IPS-NIHi7 (cell line): Measurements from ENCODE around the gene BDKRB1.

Experiments used
- DNase-seq: peaks from one replicate; pipeline ENCODE4 v3.0.0; 2012; ENCODE audit warnings: mixed read lengths; ENCODE audit errors: extremely low spot score

BDKRB1 gene

GRCh38 chr14:96255501-96256366, at the start of gene BDKRB1:
Gene BDKRB1 (plus strand): TSS chr14:96256210. CDS start chr14:96263683, 7,473 bp downstream.
- DNase-seq: no peak

DNA sequence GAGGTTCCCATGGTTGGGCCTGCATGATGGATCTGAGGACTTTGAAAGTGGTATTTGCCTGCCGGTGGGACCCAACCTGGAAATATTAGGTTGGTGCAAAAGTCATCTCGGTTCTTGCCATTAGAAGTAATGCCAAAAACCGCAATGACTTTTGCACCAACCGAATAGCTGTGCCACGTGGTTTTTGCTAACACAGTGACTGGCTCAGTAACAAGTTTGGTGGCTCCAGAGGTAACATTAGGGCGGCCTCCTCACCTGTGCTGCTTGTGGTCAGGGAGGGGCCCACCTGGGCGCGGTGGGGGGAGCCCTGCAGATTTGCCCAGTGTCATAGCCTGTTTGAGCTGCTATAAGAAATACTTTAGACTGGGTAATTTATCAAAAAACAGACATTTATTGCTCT, 49.5 kb upstream of the BDKRB1 start:
- no peak for DNase-seq

DNA sequence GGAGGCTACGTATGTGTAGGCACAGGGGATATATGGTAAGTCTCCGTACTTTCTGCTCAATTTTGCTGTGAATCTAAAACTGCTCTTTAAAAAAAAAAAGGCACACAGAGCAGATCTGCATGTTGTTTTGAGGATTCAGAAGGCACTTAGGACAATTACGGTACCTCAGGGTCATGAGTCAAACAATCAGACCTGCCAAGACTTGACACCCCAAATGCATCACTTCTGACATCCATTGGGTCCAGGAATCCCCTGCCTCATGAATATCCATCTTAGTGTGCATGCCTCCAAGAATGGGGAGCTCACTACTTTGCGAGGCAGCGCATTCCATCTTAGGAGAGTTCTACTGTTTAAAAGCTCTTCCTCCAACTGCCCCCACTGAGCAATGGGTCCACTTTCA, 48.3 kb upstream of the BDKRB1 start:
- DNase-seq: no peak

GRCh38 chr14:96208739-96209138, 47.3 kb upstream of the BDKRB1 start:
- DNase-seq: no peak

GRCh38 chr14:96212140-96212539, 43.9 kb upstream of the BDKRB1 start:
- DNase-seq: no peak

DNA sequence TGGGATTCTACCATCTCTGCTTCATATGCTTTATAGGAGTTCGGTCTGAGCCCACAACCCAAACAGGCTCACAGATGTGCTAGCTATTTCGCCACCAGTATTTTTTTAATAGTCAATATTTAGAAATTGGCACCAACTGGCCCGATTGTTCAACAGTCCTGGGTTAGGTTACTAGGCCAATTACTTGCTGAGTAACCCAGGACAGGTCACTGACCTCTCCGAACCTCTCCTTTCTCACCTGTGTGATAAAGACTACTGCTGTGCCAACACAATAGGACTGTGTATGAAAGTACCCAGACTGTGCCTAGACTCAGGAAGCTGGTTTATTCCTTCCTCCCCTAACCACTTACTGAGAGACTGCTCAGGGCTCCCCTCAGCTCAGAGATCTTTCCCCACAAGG, 43.1 kb upstream of the BDKRB1 start:
- DNase-seq: no peak

DNA sequence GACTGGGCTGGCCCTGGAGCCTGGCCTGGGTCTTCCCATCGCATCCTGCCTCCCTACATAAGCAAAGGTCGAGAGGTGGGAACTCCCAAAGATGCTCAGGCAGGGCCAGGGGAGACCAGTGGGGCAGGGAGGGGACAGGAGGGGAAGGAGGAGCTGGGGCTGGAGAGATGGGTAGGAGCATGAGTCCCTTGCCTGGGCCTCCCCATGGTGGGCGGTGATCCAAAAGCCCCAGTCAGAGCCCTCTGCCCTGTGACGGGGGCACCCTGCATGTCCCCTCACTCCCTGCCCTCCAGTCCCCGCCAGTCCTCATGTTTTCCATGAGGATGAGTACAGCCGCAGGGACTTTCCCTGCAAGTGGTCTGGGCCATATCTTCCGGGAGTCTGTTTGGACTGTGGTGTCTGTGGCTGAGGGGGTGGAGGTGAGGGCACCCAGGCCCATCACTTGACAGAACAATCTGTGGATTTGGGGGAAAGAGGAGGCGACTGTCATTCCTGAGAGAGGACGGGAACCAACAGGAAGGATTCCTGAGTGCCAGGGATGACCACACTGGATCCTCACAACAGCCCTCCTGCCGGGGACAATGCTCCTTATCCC, 42.0 kb upstream of the BDKRB1 start:
- DNase-seq: no peak

DNA sequence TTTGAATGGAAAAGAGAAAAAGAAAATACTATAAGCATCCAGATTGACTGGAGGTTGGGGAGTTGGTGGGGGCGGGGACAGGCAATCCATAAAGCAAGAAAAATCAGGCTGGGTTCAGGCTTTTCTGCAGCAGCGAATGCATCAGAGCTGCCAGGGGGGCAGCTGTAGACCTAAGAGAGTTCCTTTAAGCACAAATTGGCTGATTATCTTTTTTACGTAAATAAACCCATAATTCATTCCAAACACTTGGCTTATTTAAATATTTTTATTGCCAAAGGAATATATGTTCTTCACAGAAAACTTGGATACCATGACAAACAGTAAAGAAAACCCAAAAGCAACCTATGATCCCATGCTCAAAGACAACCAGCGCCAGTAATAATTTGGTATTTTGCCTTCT, 41.2 kb upstream of the BDKRB1 start:
- DNase-seq: no peak

DNA sequence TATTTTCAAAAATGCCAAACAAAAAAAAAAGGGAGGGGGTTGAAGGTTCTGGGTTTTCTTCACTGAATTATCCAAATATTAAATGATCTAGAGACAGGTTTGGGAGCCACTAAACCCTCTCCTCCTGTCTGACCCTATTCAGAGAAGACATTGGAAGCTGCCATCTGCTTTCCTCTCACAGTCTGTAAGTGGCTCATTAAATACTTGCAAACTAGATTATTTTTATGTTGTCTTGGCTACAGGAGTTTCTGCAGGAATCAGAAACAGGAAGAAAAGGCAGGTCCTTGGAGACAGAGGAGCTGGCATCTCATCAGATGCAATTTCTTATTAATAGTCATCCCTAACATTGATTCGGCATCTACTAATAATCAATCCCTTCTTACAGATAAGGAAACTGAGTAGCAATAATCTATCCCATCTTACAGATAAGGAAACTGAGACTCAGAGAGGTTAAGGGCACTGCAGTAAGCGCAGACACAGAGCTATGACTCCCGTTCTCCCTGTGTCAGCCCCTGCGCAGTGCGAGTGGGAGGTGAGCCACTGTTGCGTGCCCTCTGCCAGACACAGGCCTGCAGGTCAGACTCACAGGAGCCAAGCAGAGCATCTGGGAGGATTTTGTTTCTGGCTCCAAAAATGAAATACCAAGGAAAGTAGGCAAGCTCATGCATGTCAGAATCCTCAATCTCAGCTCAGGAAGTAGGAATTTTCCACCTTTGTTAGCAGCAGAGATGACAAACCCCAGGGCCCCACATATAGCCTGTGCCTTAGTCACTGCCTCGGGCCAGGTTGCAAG, 40.4 kb upstream of the BDKRB1 start:
- no peak for DNase-seq

- no peak for DNase-seq
Observed at GRCh38 chr14:96216627-96217026, 39.4 kb upstream of the BDKRB1 start.

DNA sequence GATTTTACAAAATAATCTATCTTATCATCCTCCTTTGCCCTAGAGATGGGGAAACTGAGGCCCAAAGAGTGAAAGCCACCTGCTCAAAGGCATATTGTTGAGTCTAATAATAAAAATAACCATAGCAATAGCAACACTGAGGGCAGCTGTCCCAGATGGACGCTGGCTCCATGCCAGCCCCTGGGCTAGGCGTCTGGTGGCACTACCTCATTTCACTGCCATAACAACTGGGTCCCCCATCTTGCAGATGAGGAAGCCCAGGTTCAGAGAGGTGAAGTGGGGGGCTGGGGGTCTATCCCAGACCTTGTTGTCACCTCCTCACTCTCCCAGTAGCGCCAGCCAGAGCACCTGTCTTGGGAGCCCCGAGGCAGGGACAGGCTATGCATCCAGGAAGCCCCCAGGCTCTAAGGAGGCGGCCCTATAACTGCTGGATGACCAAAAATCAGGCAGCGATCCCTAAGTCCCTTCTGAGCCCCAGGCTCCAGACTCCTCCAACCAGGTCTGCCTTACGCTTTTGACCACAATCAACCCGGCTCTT, 38.6 kb upstream of the BDKRB1 start:
- DNase-seq: no peak

- DNase-seq: no peak
Observed at GRCh38 chr14:96221109-96221650, 34.8 kb upstream of the BDKRB1 start.

GRCh38 chr14:96221841-96222240, 34.2 kb upstream of the BDKRB1 start:
- DNase-seq: no peak

GRCh38 chr14:96224480-96225096, 31.4 kb upstream of the BDKRB1 start:
- no peak for DNase-seq

DNA sequence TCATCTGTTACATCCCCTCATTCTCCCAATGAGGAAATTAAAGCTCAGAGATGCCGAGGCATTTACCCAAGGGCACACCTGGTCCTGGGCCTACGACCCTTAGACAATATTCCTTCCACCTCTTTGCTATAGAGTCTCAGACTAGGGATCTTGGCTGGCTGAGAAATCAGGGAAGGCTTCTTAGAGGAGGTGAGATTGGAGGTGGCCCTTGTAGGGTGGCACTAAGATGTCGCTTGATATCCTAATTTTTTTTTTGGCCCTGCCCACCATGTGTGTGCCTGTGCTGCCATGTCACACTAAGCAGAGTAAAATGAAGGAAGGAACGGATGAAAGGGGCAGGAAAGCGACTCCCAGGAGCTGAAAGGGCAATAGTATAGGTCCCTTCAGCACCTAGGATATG, 30.8 kb upstream of the BDKRB1 start:
- DNase-seq: no peak

- DNase-seq: peak; percentile 89
Observed at GRCh38 chr14:96225745-96226151, 30.3 kb upstream of the BDKRB1 start.

DNA sequence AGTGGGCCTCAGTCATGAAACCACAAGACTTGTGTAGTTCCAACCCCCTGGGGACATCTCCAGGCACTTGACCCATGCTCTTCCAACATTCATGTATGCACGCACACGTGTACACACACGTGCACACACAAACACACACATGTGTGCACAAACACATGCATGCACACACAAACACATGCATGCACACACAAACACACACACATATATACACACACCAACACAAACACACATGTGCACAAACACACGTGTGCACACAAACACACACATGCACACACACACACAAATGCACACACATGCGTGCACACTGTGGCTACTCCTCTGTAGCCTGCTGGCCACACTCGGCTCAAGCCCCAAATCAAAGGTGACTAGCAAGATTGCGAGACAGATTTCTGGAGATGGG, 28.6 kb upstream of the BDKRB1 start:
- no peak for DNase-seq

DNA sequence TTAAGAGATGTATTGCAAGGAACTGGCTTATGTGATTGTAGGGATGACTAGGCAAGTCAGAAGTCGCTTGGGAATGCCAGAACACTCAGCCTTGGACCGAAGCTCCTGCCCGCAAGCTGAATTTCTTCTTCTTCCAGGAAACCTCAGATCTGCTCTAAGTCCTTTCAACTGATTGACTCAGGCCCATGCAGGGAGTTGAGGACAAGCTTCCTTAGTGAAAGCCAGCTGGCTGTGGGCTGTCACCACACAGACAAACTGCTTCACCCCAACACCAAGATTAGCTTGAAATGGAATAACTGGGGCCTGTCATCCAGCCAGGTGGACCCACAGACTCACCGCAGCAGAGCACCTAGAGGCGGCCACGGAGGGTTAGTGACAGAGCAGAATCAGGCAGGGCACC, 26.7 kb upstream of the BDKRB1 start:
- no peak for DNase-seq

DNA sequence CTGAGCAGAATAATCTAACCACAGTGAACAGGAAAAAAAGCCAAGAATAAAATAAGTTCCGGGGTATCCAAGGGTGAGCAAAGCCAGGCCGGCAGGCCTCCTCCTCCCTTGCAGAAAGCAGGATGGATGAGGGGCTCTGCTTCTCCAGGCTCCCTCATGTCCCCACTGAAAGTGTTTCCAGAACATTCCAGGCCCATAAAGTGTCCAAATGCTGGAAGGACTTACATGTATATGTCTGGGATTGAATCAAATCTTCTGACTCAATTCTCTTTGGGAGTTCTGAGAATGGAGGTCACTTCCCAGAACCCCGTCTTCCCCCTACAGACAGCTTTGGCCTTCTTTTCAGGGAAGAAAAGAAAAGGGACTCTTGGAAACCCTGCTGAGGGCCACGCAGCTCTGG, 25.0 kb upstream of the BDKRB1 start:
- DNase-seq: no peak

GRCh38 chr14:96231526-96232130, 24.4 kb upstream of the BDKRB1 start:
- DNase-seq: no peak

- DNase-seq: no peak
Observed at GRCh38 chr14:96232506-96232905, 23.5 kb upstream of the BDKRB1 start.
